IMR-90 (cell line): ENCODE results near the gene DMAC2L. TPM values are rescaled to one million over a fixed set of nuclear protein-coding genes. Genes with fewer than 3 reads are reported as not detected.

Experiments used
- ATAC-seq: fragments of 200-7000 bp; cut with Tn5 transposase; 2 replicates; pipeline ENCODE4 v1.9.1; 2020; ENCODE audit warnings: low read depth, mild to moderate bottlenecking, moderate library complexity
- BruUV-seq: library from RNA; stranded (reverse); fragments of 400-500 nt; replicated peaks from 2 replicates; lab custom pipeline; 2021; lab: Mats Ljungman, UMichigan
- CTCF ChIA-PET: fragments of 300-600 bp; formaldehyde crosslinking; extraction: SDS; loops from one replicate; lab custom pipeline; 2021; ENCODE audit warnings: antibody characterized with exemption; lab: Yijun Ruan, JAX
- POLR2A ChIA-PET: fragments of 300-600 bp; sonication (Branson Sonifier 250); formaldehyde crosslinking; loops from one replicate; lab custom pipeline; 2022; ENCODE audit warnings: antibody characterized with exemption; ENCODE audit not compliant: unreplicated experiment; lab: Charles Lee
- DNase-seq: peaks from one replicate; pipeline ENCODE4 v3.0.0; 2013
- H2AFZ ChIP-seq: replicated peaks from 2 replicates; pipeline ENCODE3; 2013; ENCODE audit warnings: low read length, mild to moderate bottlenecking; ENCODE audit not compliant: poor library complexity
- H2AK5ac ChIP-seq: 2 replicates; pipeline ENCODE4 v1.6.1; 2013; ENCODE audit warnings: low read depth, low read length, inconsistent platforms
- H2AK9ac ChIP-seq: replicated peaks from 2 replicates; pipeline ENCODE3; 2013; ENCODE audit warnings: mild to moderate bottlenecking, low read depth, low read length, moderate library complexity; ENCODE audit not compliant: poor library complexity
- H2BK120ac ChIP-seq: 2 replicates; pipeline ENCODE4 v1.6.1; 2013; ENCODE audit warnings: low read depth, low read length, inconsistent platforms
- H2BK15ac ChIP-seq: 3 replicates; pipeline ENCODE4 v1.6.1; 2013; ENCODE audit warnings: low read depth, low read length, inconsistent platforms
- H2BK20ac ChIP-seq: 2 replicates; pipeline ENCODE4 v1.6.1; 2013; ENCODE audit warnings: low read depth, mild to moderate bottlenecking, inconsistent platforms, low read length, moderate library complexity
- H2BK5ac ChIP-seq: 2 replicates; pipeline ENCODE4 v1.6.1; 2013; ENCODE audit warnings: mild to moderate bottlenecking, low read depth, low read length, inconsistent platforms; ENCODE audit not compliant: poor library complexity, severe bottlenecking
- H3K14ac ChIP-seq: replicated peaks from 2 replicates; pipeline ENCODE4 v1.6.1; 2013; ENCODE audit warnings: low read depth, low read length, inconsistent platforms
- H3K18ac ChIP-seq: 2 replicates; pipeline ENCODE4 v1.6.1; 2013; ENCODE audit warnings: low read depth, low read length, control low read depth
- H3K23ac ChIP-seq: 2 replicates; pipeline ENCODE4 v1.6.1; 2013; ENCODE audit warnings: low read depth, low read length, inconsistent platforms
- H3K27ac ChIP-seq: 2 replicates; pipeline ENCODE4 v1.5.1; 2013; ENCODE audit warnings: mild to moderate bottlenecking, control low read depth, low read length; ENCODE audit not compliant: insufficient read depth
- H3K27me3 ChIP-seq: 2 replicates; pipeline ENCODE4 v1.6.1; 2013; ENCODE audit warnings: low read length; ENCODE audit not compliant: control insufficient read depth, insufficient read depth
- H3K36me3 ChIP-seq: 2 replicates; pipeline ENCODE4 v1.6.1; 2013; ENCODE audit warnings: low read length, mixed read lengths; ENCODE audit not compliant: control insufficient read depth, insufficient read depth
- H3K4ac ChIP-seq: 2 replicates; pipeline ENCODE4 v1.6.1; 2013; ENCODE audit warnings: low read depth, low read length, inconsistent platforms
- H3K4me1 ChIP-seq: 2 replicates; pipeline ENCODE4 v1.6.1; 2013; ENCODE audit warnings: low read length, mixed read lengths; ENCODE audit not compliant: control insufficient read depth, insufficient read depth
- H3K4me2 ChIP-seq: 2 replicates; pipeline ENCODE4 v1.6.1; 2013; ENCODE audit warnings: low read depth, mild to moderate bottlenecking, control low read depth, low read length, moderate library complexity
- H3K4me3 ChIP-seq: 2 replicates; pipeline ENCODE4 v1.5.1; 2013; ENCODE audit warnings: low read depth, mild to moderate bottlenecking, control low read depth, low read length, moderate library complexity; ENCODE audit not compliant: insufficient read depth
- H3K56ac ChIP-seq: 2 replicates; pipeline ENCODE4 v1.6.1; 2013; ENCODE audit warnings: low read length, inconsistent platforms; ENCODE audit not compliant: insufficient read depth; ENCODE audit errors: extremely low read depth
- H3K79me1 ChIP-seq, 2 experiments: 2 replicates each; pipeline ENCODE4 v1.6.1; 2013; ENCODE audit warnings: low read length in 2 of 2, inconsistent platforms in 1 of 2, low read depth in 1 of 2
- H3K9ac ChIP-seq: 2 replicates; pipeline ENCODE4 v1.6.1; 2013; ENCODE audit warnings: low read depth, low read length, control low read depth
- H3K9me1 ChIP-seq: 2 replicates; pipeline ENCODE4 v1.6.1; 2013; ENCODE audit warnings: low read length, inconsistent platforms; ENCODE audit not compliant: insufficient read depth
- H3K9me3 ChIP-seq: 2 replicates; pipeline ENCODE4 v1.6.1; 2013; ENCODE audit warnings: low read length; ENCODE audit not compliant: control insufficient read depth, insufficient read depth
- H4K20me1 ChIP-seq: 2 replicates; pipeline ENCODE4 v1.6.1; 2013; ENCODE audit warnings: low read length, inconsistent platforms; ENCODE audit not compliant: insufficient read depth
- H4K5ac ChIP-seq: 2 replicates; pipeline ENCODE4 v1.6.1; 2013; ENCODE audit warnings: mild to moderate bottlenecking, low read depth, low read length, control low read depth
- H4K8ac ChIP-seq, 2 experiments: 2 replicates each; pipeline ENCODE4 v1.6.1; 2013; ENCODE audit warnings: low read depth in 2 of 2, low read length in 2 of 2, control low read depth in 1 of 2, inconsistent platforms in 1 of 2
- H4K91ac ChIP-seq: 2 replicates; pipeline ENCODE4 v1.6.1; 2013; ENCODE audit warnings: low read depth, low read length, inconsistent platforms; ENCODE audit not compliant: insufficient read depth
- BHLHE40 ChIP-seq: fragments of 150-350 bp; IDR thresholded peaks from 2 replicates; pipeline ENCODE4 v1.6.1; 2016; ENCODE audit warnings: mild to moderate bottlenecking, low read depth, low read length
- CEBPB ChIP-seq: IDR thresholded peaks from 2 replicates; pipeline ENCODE4 v1.6.1; 2012; ENCODE audit warnings: low read depth, low read length, improper control_type of control experiment
- CHD1 ChIP-seq: IDR thresholded peaks from 2 replicates; pipeline ENCODE4 v1.6.1; 2012; ENCODE audit warnings: low read depth, low read length, improper control_type of control experiment
- CTCF ChIP-seq: conservative IDR thresholded peaks from 2 replicates; pipeline ENCODE4 v1.5.1; 2012; ENCODE audit warnings: mild to moderate bottlenecking, low read depth, low read length, improper control_type of control experiment
- FOS ChIP-seq: fragments of 150-350 bp; IDR thresholded peaks from 2 replicates; pipeline ENCODE4 v1.6.1; 2016; ENCODE audit warnings: low read depth, low read length
- MAFK ChIP-seq: IDR thresholded peaks from 2 replicates; pipeline ENCODE4 v1.6.1; 2012; ENCODE audit warnings: low read depth, low read length, improper control_type of control experiment
- MAZ ChIP-seq: IDR thresholded peaks from 2 replicates; pipeline ENCODE4 v1.6.1; 2012; ENCODE audit warnings: low read depth, mild to moderate bottlenecking, low read length, improper control_type of control experiment, moderate library complexity, borderline replicate concordance
- MXI1 ChIP-seq: IDR thresholded peaks from 2 replicates; pipeline ENCODE4 v1.6.1; 2012; ENCODE audit warnings: low read depth, mild to moderate bottlenecking, low read length, moderate library complexity, borderline replicate concordance
- NFE2L2 ChIP-seq: fragments of 150-350 bp; IDR thresholded peaks from 2 replicates; pipeline ENCODE4 v1.6.1; 2016; ENCODE audit warnings: low read depth, mild to moderate bottlenecking, low read length
- POLR2A ChIP-seq: IDR thresholded peaks from 2 replicates; pipeline ENCODE4 v1.6.1; 2012; ENCODE audit warnings: mild to moderate bottlenecking, low read depth, low read length
- RAD21 ChIP-seq: IDR thresholded peaks from 2 replicates; pipeline ENCODE4 v1.6.1; 2012; ENCODE audit warnings: low read length, improper control_type of control experiment
- RCOR1 ChIP-seq: IDR thresholded peaks from 2 replicates; pipeline ENCODE4 v1.6.1; 2012; ENCODE audit warnings: mild to moderate bottlenecking, low read length, improper control_type of control experiment; ENCODE audit not compliant: insufficient replicate concordance
- RFX5 ChIP-seq: IDR thresholded peaks from 2 replicates; pipeline ENCODE4 v1.8.0; 2012; ENCODE audit warnings: low read depth, mild to moderate bottlenecking, low read length, moderate library complexity
- SMC3 ChIP-seq: fragments of 150-350 bp; IDR thresholded peaks from 2 replicates; pipeline ENCODE4 v1.6.1; 2016; ENCODE audit warnings: low read depth, mild to moderate bottlenecking, antibody characterized with exemption, low read length, moderate library complexity
- WGBS, 2 experiments: methylation state at CpG; one replicate each; pipeline versions ENCODE4 v1.1.5 to v1.1.7; 2013; ENCODE audit warnings: missing lambda C conversion rate in 2 of 2; ENCODE audit not compliant: insufficient read length in 1 of 2; ENCODE audit errors: extremely low coverage in 2 of 2; 5-methylcytosine and 5-hydroxymethylcytosine counted together
- dilution Hi-C: fragments of 300-500 bp; cut with HindIII; formaldehyde crosslinking; loops from one replicate; pipeline ENCODE4 v1.14.3; 2018; ENCODE audit warnings: low sequenced_read_pairs; ENCODE audit not compliant: unreplicated experiment
- in situ Hi-C: fragments of 300-500 bp; cut with MboI; formaldehyde crosslinking; loops from 3 replicates; pipeline ENCODE4 v1.14.3; 2019; ENCODE audit warnings: low sequenced_read_pairs, inconsistent platforms, mixed read lengths
- intact Hi-C: fragments of 100-400 bp; cut with micrococcal nuclease; formaldehyde crosslinking; loops from 2 replicates; pipeline ENCODE4 v1.10.0; 2022
- polyA plus RNA-seq, 3 experiments: library from polyadenylated mRNA; depleted of rRNA; stranded (reverse); fragments of >200 nt; gene quantifications; 2 replicates each; pipeline ENCODE4 v1.2.3, GENCODE V29; 2012; ENCODE audit warnings: low replicate concordance in 1 of 3
- total RNA-seq: library from RNA; depleted of rRNA; stranded (reverse); fragments of >200 nt; gene quantifications from 2 replicates; pipeline ENCODE4 v1.2.3, GENCODE V29; 2012
- TF ChIP-seq, protein P1 (sequence below): fragments of 150-350 bp; IDR thresholded peaks from 2 replicates; pipeline ENCODE4 v1.6.1; 2016; ENCODE audit warnings: low read depth, mild to moderate bottlenecking, low read length, moderate library complexity, borderline replicate concordance
- TF ChIP-seq, protein P2 (sequence below): fragments of 150-350 bp; IDR thresholded peaks from 2 replicates; pipeline ENCODE4 v1.6.1; 2017; ENCODE audit warnings: mild to moderate bottlenecking, antibody characterized with exemption, low read length, low read depth

DMAC2L gene
- total and polyA plus RNA-seq, 2 of the 4 experiments (the other 2 are of a cell fraction), result 5.0 to 6.1 TPM

DNA sequence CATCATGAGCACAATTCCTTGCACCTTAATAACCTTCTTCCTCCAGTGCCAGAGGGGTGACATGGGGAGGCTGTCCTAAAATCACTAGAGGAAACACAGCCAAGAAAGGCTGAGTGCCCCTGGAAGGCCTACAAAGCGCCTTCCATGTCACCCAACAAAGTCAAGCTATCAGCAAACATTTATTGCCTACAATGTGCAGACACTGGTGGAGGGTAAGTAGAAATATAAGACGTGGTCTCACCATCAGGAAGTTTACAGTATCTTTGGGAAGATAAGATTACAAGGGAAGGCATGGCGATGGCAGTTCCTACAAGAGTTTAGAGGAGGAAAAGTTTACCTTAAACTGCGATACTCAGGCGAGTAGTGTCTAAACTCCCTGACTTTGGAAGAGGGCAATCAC lies 27.9 kb downstream of the DMAC2L start:
- Histone ChIP-seq H3K27me3 (no peaks in the 10 kb centered on the region), H4K20me1 (no peaks in the 10 kb centered on the region), H2BK5ac (no peak overlapping the region), H3K9me1 (peaks cover 14% of the 10 kb centered on the region), H3K56ac (no peak overlapping the region), H3K4me2 (no peak overlapping the region), H3K4me3 (no peak overlapping the region), H2BK120ac (no peak overlapping the region), H3K4ac (peak overlapping the region; percentile 50; the same call in 1 of the 2 replicates), H3K9me3 (no peaks in the 10 kb centered on the region), H3K36me3 (no peaks in the 10 kb centered on the region), H3K27ac (no peak overlapping the region), H2AFZ (no peak overlapping the region), H3K9ac (no peak overlapping the region), H3K14ac (no peak overlapping the region), H4K8ac (no peak overlapping the region), H2BK15ac (no peak overlapping the region), H4K91ac (no peak overlapping the region), H2BK20ac (no peak overlapping the region), H2AK5ac (no peak overlapping the region), H3K23ac (no peak overlapping the region), H3K79me1 (peaks cover 0 to 14% of the 10 kb centered on the region in 2 experiments; a peak in 2 of 4 replicates), H4K5ac (no peak overlapping the region), H3K18ac (no peak overlapping the region), H2AK9ac (no peak overlapping the region), H3K4me1 (peaks cover 22% of the 10 kb centered on the region)
- no CpG with 5 or more reads among the region's 5 CpGs for WGBS, 2 experiments
- in situ Hi-C loops, result no loop called here
- ATAC-seq, result no peak
- POLR2A ChIA-PET, result no interaction called here
- TF ChIP-seq MAZ (no peak), BHLHE40 (no peak), NFE2L2 (no peak), RFX5 (no peak), SMC3 (no peak), FOS (no peak), RAD21 (no peak), CEBPB (no peak), POLR2A (no peak), RCOR1 (no peak), MXI1 (no peak), MAFK (no peak), CHD1 (no peak), CTCF (no peak)
- TF ChIP-seq, protein P1, sequence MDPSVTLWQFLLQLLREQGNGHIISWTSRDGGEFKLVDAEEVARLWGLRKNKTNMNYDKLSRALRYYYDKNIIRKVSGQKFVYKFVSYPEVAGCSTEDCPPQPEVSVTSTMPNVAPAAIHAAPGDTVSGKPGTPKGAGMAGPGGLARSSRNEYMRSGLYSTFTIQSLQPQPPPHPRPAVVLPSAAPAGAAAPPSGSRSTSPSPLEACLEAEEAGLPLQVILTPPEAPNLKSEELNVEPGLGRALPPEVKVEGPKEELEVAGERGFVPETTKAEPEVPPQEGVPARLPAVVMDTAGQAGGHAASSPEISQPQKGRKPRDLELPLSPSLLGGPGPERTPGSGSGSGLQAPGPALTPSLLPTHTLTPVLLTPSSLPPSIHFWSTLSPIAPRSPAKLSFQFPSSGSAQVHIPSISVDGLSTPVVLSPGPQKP, result no peak
- TF ChIP-seq, protein P2, sequence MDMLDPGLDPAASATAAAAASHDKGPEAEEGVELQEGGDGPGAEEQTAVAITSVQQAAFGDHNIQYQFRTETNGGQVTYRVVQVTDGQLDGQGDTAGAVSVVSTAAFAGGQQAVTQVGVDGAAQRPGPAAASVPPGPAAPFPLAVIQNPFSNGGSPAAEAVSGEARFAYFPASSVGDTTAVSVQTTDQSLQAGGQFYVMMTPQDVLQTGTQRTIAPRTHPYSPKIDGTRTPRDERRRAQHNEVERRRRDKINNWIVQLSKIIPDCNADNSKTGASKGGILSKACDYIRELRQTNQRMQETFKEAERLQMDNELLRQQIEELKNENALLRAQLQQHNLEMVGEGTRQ, result no peak
- no peak for DNase-seq
- no TSS peak for BruUV-seq
- dilution Hi-C loops, result no loop called here
- CTCF ChIA-PET, result no interaction called here
- intact Hi-C loops, result no loop called here
